GM12878 (cell line): ENCODE results near the gene CAMK2B. TPM values are rescaled to one million over a fixed set of nuclear protein-coding genes. Genes with fewer than 3 reads are reported as not detected.

ENCODE experiments used
- ATAC-seq: fragments of 200-7000 bp; cut with Tn5 transposase; 3 replicates; pipeline ENCODE4 v1.9.1; 2020; ENCODE audit warnings: mild to moderate bottlenecking, moderate library complexity
- BruUV-seq: library from RNA; stranded (reverse); fragments of 400-500 nt; replicated peaks from 2 replicates; lab custom pipeline; 2021; lab: Mats Ljungman, UMichigan
- CTCF ChIA-PET: fragments of 300-600 bp; sonication (Branson Sonifier 250); formaldehyde crosslinking; extraction: SDS; loops from one replicate; lab custom pipeline; 2021; ENCODE audit warnings: inconsistent platforms; lab: Yijun Ruan, JAX
- POLR2A ChIA-PET: fragments of 350-600 bp; formaldehyde crosslinking; extraction: SDS; loops from one replicate; lab custom pipeline; 2021; ENCODE audit warnings: inconsistent platforms; lab: Charles Lee
- RAD21 ChIA-PET: fragments of 300-600 bp; sonication (Branson Sonifier 250); formaldehyde crosslinking; loops from one replicate; lab custom pipeline; 2023; ENCODE audit warnings: antibody characterized with exemption; ENCODE audit not compliant: unreplicated experiment; lab: Charles Lee
- SMC1A ChIA-PET: fragments of 300-600 bp; sonication (Branson Sonifier 250); formaldehyde crosslinking; loops from one replicate; lab custom pipeline; 2023; ENCODE audit not compliant: unreplicated experiment, uncharacterized antibody; lab: Charles Lee
- DNase-seq: peaks from one replicate; pipeline ENCODE4 v3.0.0-alpha.2; 2011; ENCODE audit warnings: low read depth, low spot score
- FAIRE-seq: peaks from 3 replicates; lab custom pipeline; 2011; peaks lifted over from hg19 to GRCh38; lab: Jason Lieb, UNC
- H2AFZ ChIP-seq: 2 replicates; pipeline ENCODE4 v1.6.0; 2011; ENCODE audit warnings: low read depth, low read length, control low read depth; ENCODE audit not compliant: control insufficient read depth
- H3K27ac ChIP-seq: 2 replicates; pipeline ENCODE4 v1.5.1; 2011; ENCODE audit warnings: control low read depth; ENCODE audit not compliant: control insufficient read depth, insufficient read depth
- H3K27me3 ChIP-seq, 2 experiments: replicated peaks in 1 of 2; 2 replicates each; pipeline versions ENCODE4 v1.6.0 to v1.6.1; 2011; ENCODE audit warnings: low read length in 1 of 2; ENCODE audit not compliant: control insufficient read depth in 2 of 2, insufficient read depth in 2 of 2
- H3K36me3 ChIP-seq, 2 experiments: 2 replicates each; pipeline ENCODE4 v1.5.1; 2011; ENCODE audit warnings: low read length in 1 of 2; ENCODE audit not compliant: control insufficient read depth in 2 of 2, insufficient read depth in 2 of 2
- H3K4me1 ChIP-seq: 2 replicates; pipeline ENCODE4 v1.6.1; 2011; ENCODE audit warnings: mild to moderate bottlenecking, low read length, moderate library complexity, mixed read lengths; ENCODE audit not compliant: control insufficient read depth, insufficient read depth
- H3K4me2 ChIP-seq: 2 replicates; pipeline ENCODE4 v1.6.0; 2011; ENCODE audit warnings: control low read depth; ENCODE audit not compliant: control insufficient read depth, insufficient read depth
- H3K4me3 ChIP-seq: fragments of 200-600 bp; sonication (generic); 2 replicates; pipeline ENCODE4 v1.5.1; 2016
- H3K79me2 ChIP-seq: 2 replicates; pipeline ENCODE4 v1.6.0; 2011; ENCODE audit warnings: low read length; ENCODE audit not compliant: control insufficient read depth, insufficient read depth
- H3K9ac ChIP-seq: 2 replicates; pipeline ENCODE4 v1.8.0; 2011; ENCODE audit warnings: low read length, control low read depth, mixed read lengths; ENCODE audit not compliant: control insufficient read depth, insufficient read depth
- H3K9me3 ChIP-seq: replicated peaks from 3 replicates; pipeline ENCODE4 v1.5.1; 2011; ENCODE audit warnings: mild to moderate bottlenecking, low read length; ENCODE audit not compliant: control insufficient read depth, insufficient read depth
- H4K20me1 ChIP-seq: 2 replicates; pipeline ENCODE4 v1.6.0; 2011; ENCODE audit not compliant: control insufficient read depth, insufficient read depth
- CHD4 ChIP-seq: fragments of 200-600 bp; sonication (generic); IDR thresholded peaks from 2 replicates; pipeline ENCODE4 v1.6.1; 2016; ENCODE audit warnings: mild to moderate bottlenecking
- CTCF ChIP-seq, 3 experiments: IDR thresholded peaks in 2 of 3; conservative IDR thresholded peaks in 1 of 3; 2 replicates each; pipeline ENCODE4 v1.5.1; 2011; ENCODE audit warnings: low read depth in 3 of 3, low read length in 3 of 3, mild to moderate bottlenecking in 3 of 3, control low read depth in 2 of 3, moderate library complexity in 2 of 3, inconsistent platforms in 1 of 3, mixed read lengths in 1 of 3; ENCODE audit not compliant: control insufficient read depth in 2 of 3, insufficient read depth in 1 of 3; ENCODE audit errors: extremely low read depth in 1 of 3
- CUX1 ChIP-seq: IDR thresholded peaks from 2 replicates; pipeline ENCODE4 v1.6.1; 2012; ENCODE audit warnings: improper control_type of control experiment, low read depth, low read length; ENCODE audit not compliant: insufficient replicate concordance
- EGR1 ChIP-seq, 2 experiments: IDR thresholded peaks; 1 replicate in 1 of 2; 2 replicates in 1 of 2; pipeline ENCODE4 v1.6.1; 2011 to 2012; ENCODE audit warnings: low read depth in 2 of 2, low read length in 2 of 2, borderline replicate concordance in 1 of 2, mild to moderate bottlenecking in 1 of 2, moderate library complexity in 1 of 2
- ETV6 ChIP-seq, 2 experiments: fragments of 450-650 bp in 1 of 2; IDR thresholded peaks in 1 of 2; conservative IDR thresholded peaks in 1 of 2; 2 replicates each; pipeline ENCODE4 v1.6.1; 2014; ENCODE audit warnings: antibody characterized with exemption in 1 of 2, borderline replicate concordance in 1 of 2, low read depth in 1 of 2, mild to moderate bottlenecking in 1 of 2, moderate library complexity in 1 of 2
- FOXM1 ChIP-seq: IDR thresholded peaks from 2 replicates; pipeline ENCODE4 v1.6.1; 2012; ENCODE audit warnings: low read depth, mild to moderate bottlenecking, inconsistent platforms, low read length, moderate library complexity
- IKZF1 ChIP-seq: fragments of 450-650 bp; conservative IDR thresholded peaks from 2 replicates; pipeline ENCODE4 v1.6.1; 2017; ENCODE audit warnings: antibody characterized with exemption, mild to moderate bottlenecking
- MYB ChIP-seq: fragments of 150-350 bp; IDR thresholded peaks from 2 replicates; pipeline ENCODE4 v1.6.1; 2014; ENCODE audit warnings: mild to moderate bottlenecking, low read depth, low read length, borderline replicate concordance
- PAX8 ChIP-seq: fragments of 450-650 bp; IDR thresholded peaks from 2 replicates; pipeline ENCODE4 v1.6.1; 2017; ENCODE audit warnings: mild to moderate bottlenecking, moderate library complexity
- PML ChIP-seq: IDR thresholded peaks from 2 replicates; pipeline ENCODE4 v1.6.1; 2012; ENCODE audit warnings: low read length, inconsistent platforms
- SMC3 ChIP-seq: IDR thresholded peaks from 2 replicates; pipeline ENCODE4 v1.6.1; 2011; ENCODE audit warnings: low read length, improper control_type of control experiment, borderline replicate concordance
- STAT1 ChIP-seq: fragments of 450-650 bp; conservative IDR thresholded peaks from 2 replicates; pipeline ENCODE4 v1.6.1; 2014; ENCODE audit warnings: antibody characterized with exemption, mild to moderate bottlenecking
- TCF12 ChIP-seq: IDR thresholded peaks from 2 replicates; pipeline ENCODE4 v1.6.1; 2011; ENCODE audit warnings: low read depth, mild to moderate bottlenecking, low read length
- TCF3 ChIP-seq: IDR thresholded peaks from 2 replicates; pipeline ENCODE4 v1.6.1; 2012; ENCODE audit warnings: low read depth, mild to moderate bottlenecking, low read length, borderline replicate concordance; ENCODE audit not compliant: insufficient read depth
- WRNIP1 ChIP-seq: IDR thresholded peaks from 2 replicates; pipeline ENCODE4 v1.6.1; 2011; ENCODE audit warnings: low read depth, low read length, improper control_type of control experiment, borderline replicate concordance
- YY1 ChIP-seq: IDR thresholded peaks from 2 replicates; pipeline ENCODE4 v1.6.1; 2011; ENCODE audit warnings: low read depth, mild to moderate bottlenecking, low read length
- ZZZ3 ChIP-seq: IDR thresholded peaks from 2 replicates; pipeline ENCODE4 v1.6.1; 2011; ENCODE audit warnings: low read depth; ENCODE audit not compliant: control insufficient read depth, insufficient read length
- WGBS: methylation state at CpG from one replicate; pipeline ENCODE4 v1.1.6; 2016; ENCODE audit warnings: low lambda C conversion rate; ENCODE audit not compliant: insufficient replicate concordance, insufficient coverage; ENCODE audit errors: missing lambda C conversion rate; 5-methylcytosine and 5-hydroxymethylcytosine counted together
- in situ Hi-C: fragments of 300-500 bp; cut with MboI; formaldehyde crosslinking; loops from 9 replicates; pipeline ENCODE4 v1.14.3; 2018; ENCODE audit warnings: mixed read lengths
- intact Hi-C: fragments of 100-400 bp; cut with micrococcal nuclease; formaldehyde crosslinking; loops from one replicate; pipeline ENCODE4 v1.14.2; 2022; ENCODE audit not compliant: unreplicated experiment
- polyA plus RNA-seq, 11 experiments: library from polyadenylated mRNA; depleted of rRNA in 4 of 11; unstranded in 6 of 11; stranded (reverse) in 5 of 11; fragments of >200 nt; fragmentation: Nextera tagmentation in 4 of 11; fragmentation: Illumina TruSeq in 1 of 11; extraction: Ambion mirVana in 4 of 11; extraction: Trizol in 1 of 11; gene quantifications; 1 replicate in 1 of 11; 2 replicates in 10 of 11; pipeline versions ENCODE4 v1.2.1 to v1.2.3, GENCODE V29; 2011 to 2016; ENCODE audit warnings: inconsistent platforms in 2 of 11, missing spikeins in 2 of 11, low read depth in 1 of 11
- total RNA-seq, 4 experiments: library from RNA; depleted of rRNA in 3 of 4; stranded (reverse); fragments of >200 nt in 3 of 4; fragmentation: Illumina TruSeq in 1 of 4; extraction: Trizol in 1 of 4; gene quantifications; 2 replicates each; pipeline versions ENCODE4 v1.2.1 to v1.2.3, GENCODE V29; 2013 to 2021

CAMK2B gene
- total and polyA plus RNA-seq, 10 of the 15 experiments (the other 5 are each of a cell fraction or from before 2014, with no cell fraction given): 0.06 to 0.23 (median 0.11) TPM; not detected in 5

GRCh38 chr7:44196450-44196872, 128.9 kb downstream of the CAMK2B start:
- FAIRE-seq: peak; percentile 83
- Histone ChIP-seq H3K79me2 (peaks cover 6% of the 10 kb centered on the region), H3K27ac (no peak overlapping the region), H4K20me1 (no peaks in the 10 kb centered on the region), H3K4me3 (no peak overlapping the region), H3K27me3 (no peaks in the 10 kb centered on the region), H3K4me2 (no peak overlapping the region), H2AFZ (peak overlapping the region; percentile 52; the same call in 1 of the 2 replicates), H3K9me3 (no peaks in the 10 kb centered on the region), H3K36me3 (no peaks in the 10 kb centered on the region), H3K9ac (no peak overlapping the region), H3K4me1 (no peaks in the 10 kb centered on the region)
- peak; percentile 60 for ATAC-seq
- in situ Hi-C loops (no loop called here), intact Hi-C loops (loop anchor here (1.0 to 2.0 kb wide), 3 partner anchors 116 to 176 kb away; no protein-coding TSS in a partner anchor)
- RAD21 ChIA-PET: interaction anchor here (1.0 to 1.5 kb wide), 3 partner anchors 115 to 177 kb away, joined by 3 read pairs; partner anchors contain the start of gene PGAM2
- SMC1A ChIA-PET: interaction anchor here (2.4 kb wide), 2 partner anchors 74 to 177 kb away, joined by 5 to 13 read pairs; partner anchors contain the start of gene POLD2
- POLR2A ChIA-PET: interaction anchor here (1.1 kb wide), 1 partner anchor 129 kb away, joined by 3 read pairs; no protein-coding TSS in a partner anchor
- 18% methylated on average over 3 of the region's 3 CpGs for WGBS
- DNase-seq: no peak
- CTCF ChIA-PET: interaction anchor here (0.6 to 3.5 kb wide), 9 partner anchors 45 to 176 kb away, joined by 3 to 25 read pairs (median 3); partner anchors contain the start of genes DBNL and PGAM2
- no TSS peak for BruUV-seq
- TF ChIP-seq ZZZ3: no peak
- TF ChIP-seq PAX8: no peak
- no peak for TF ChIP-seq PML
- no peak for TF ChIP-seq MYB
- TF ChIP-seq ETV6 (conservative IDR thresholded peaks at IDR 0.05 in 1 of 2, IDR thresholded peaks at IDR 0.05 in 1 of 2; ENCODE audit: borderline replicate concordance in 1 of 2, low read depth in 1 of 2): no peak
- 0 out of 2 replicates have a peak, but pooled peaks have one; percentile 29 for TF ChIP-seq IKZF1
- no peak for TF ChIP-seq TCF3
- TF ChIP-seq WRNIP1: no peak
- no peak for TF ChIP-seq FOXM1
- TF ChIP-seq EGR1 (IDR thresholded peaks at IDR 0.05; ENCODE audit: borderline replicate concordance in 1 of 2, low read depth in 2 of 2, low read length in 2 of 2): no peak
- TF ChIP-seq YY1: 0 out of 2 replicates have a peak, but pooled peaks have one; percentile 27
- TF ChIP-seq CUX1: no peak
- TF ChIP-seq CHD4: no peak
- peak; percentile 63; the same call in 1 of the 2 replicates for TF ChIP-seq SMC3
- TF ChIP-seq STAT1: no peak
- no peak for TF ChIP-seq TCF12
- TF ChIP-seq CTCF (IDR thresholded peaks at IDR 0.05 in 2 of 3, conservative IDR thresholded peaks at IDR 0.05 in 1 of 3; ENCODE audit: control insufficient read depth in 2 of 3, extremely low read depth in 1 of 3, insufficient read depth in 1 of 3, low read depth in 3 of 3, low read length in 3 of 3): peak; percentile 65 to 76 (median 70)
